SW480 (cell line): ENCODE results near the gene SLC11A1.

Experiments used
- DNase-seq: peaks from one replicate; pipeline ENCODE4 v3.0.0-alpha.2; 2016; ENCODE audit warnings: low spot score

SLC11A1 gene

DNA sequence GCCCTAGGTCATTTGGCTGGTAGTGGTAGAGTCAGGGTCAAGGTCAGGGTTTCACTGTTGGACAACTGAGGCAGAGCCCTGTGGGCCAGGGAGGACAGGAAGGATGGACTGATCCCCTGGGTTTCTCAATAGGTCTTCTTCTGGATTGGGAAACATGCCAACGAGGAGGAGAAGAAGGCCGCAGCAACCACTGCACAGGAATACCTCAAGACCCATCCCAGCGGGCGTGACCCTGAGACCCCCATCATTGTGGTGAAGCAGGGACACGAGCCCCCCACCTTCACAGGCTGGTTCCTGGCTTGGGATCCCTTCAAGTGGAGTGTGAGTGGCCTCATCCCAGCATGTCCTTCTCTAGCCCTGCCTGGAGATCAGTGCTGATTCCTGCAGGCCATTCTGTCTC lies 54.9 kb downstream of the SLC11A1 start:
- DNase-seq = no peak

DNA sequence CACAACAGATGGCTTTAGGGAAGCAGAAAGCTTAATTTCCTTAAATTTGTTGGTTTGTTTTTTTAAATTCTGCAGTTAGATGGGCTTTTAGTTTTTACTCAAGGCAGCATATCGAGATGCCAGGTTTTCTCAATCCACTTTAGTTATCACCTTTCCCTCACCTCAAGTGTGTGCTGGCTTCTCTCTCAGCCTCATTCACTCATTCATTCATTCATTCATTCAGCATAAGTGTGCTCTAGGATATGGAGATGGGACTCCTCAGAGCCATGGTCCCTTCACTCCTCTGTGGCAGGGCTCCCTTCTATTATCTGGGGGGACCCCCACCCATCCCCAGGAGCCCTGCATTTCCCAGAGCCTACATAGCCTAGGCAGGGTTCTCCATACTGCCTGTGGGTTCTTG lies 55.9 kb downstream of the SLC11A1 start:
- no peak for DNase-seq

DNA sequence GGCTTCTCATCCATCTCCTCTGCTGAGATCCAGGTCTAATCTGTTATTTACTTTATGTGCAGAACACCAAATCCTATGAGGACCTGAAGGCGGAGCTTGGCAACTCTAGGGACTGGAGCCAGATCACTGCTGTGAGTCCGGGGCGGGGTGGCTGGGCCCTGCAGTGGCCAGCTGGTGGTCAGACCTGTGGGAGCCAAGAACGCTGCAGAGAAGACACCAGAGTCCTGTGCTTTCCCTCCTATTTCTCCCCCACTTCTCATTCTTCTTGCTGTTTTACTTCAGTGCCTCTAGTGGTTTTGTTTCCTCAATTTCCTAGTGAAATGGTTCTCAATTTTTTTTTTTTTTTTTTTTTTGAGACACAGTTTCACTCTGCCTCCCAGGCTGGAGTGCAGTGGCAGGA lies 56.5 kb downstream of the SLC11A1 start:
- DNase-seq = no peak

DNA sequence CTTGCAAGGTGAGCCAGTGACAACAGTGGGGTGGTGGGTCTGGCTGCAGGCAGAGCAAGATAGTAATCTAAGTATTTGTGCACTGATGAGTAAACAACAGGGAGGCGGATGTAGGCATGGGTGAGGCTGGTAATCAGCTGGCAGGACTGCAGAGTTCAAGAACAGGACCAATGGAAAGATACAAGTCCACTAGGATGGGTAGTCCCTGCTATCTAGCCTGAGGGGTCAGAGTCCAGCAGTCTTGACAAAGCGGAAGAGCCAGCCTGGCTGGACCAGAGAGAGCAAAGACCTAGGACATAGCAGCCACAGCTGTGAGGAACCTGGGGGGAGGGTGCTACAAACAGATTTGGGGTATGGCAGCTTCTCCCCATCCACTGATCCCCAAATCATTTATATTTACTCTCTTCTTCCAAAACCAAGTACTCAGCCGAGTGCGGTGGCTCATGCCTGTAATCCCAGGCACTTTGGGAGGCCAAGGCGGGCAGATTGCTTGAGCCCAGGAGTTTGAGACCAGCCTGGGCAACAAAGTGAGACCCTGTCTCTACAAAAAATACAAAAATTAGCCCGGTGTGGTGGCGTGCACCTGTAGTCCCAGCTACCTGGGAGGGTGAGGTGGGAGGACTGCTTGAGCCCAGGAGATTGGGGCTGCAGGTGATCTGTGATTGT lies 62.8 kb downstream of the SLC11A1 start:
- DNase-seq = no peak

DNA sequence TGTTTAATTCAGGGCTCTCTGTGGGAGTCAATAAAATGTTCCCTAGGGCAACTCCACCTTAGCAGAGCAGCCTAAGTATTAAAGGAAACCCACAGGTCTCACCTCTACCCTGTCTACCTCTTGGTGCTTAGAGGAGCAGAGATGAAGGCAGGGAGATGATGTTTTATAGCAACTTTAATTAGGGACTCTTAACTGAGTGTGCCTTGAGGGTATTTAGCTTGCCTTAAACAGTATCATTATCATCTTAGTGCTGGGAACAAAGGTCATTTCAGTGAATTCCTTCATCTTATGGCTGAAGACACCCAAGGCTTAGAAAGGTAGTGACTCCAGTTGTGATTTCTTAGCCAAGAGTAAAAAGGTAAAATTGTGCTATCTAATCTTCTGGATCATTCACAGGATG lies 63.5 kb downstream of the SLC11A1 start:
- DNase-seq = no peak
